Breast epithelium (tissue), 3 donors: ENCODE measurements around the gene SKOR1.

ENCODE experiments used
- POLR2A ChIP-seq: fragments of 450-650 bp; IDR thresholded peaks from one replicate; pipeline ENCODE4 v1.6.1; 2016; ENCODE audit warnings: antibody characterized with exemption, mild to moderate bottlenecking, moderate library complexity
- POLR2AphosphoS5 ChIP-seq, 3 donors: sonication (generic); formaldehyde crosslinking; IDR thresholded peaks; one replicate each; pipeline ENCODE4 v1.6.1; 2017; ENCODE audit warnings: antibody characterized with exemption in 3 of 3
- TF ChIP-seq, protein P1 (sequence below), 3 donors: fragments of 450-650 bp; IDR thresholded peaks; one replicate each; pipeline ENCODE4 v1.5.1; 2016 to 2017; ENCODE audit warnings: antibody characterized with exemption in 3 of 3, mild to moderate bottlenecking in 3 of 3, moderate library complexity in 3 of 3

DNA sequence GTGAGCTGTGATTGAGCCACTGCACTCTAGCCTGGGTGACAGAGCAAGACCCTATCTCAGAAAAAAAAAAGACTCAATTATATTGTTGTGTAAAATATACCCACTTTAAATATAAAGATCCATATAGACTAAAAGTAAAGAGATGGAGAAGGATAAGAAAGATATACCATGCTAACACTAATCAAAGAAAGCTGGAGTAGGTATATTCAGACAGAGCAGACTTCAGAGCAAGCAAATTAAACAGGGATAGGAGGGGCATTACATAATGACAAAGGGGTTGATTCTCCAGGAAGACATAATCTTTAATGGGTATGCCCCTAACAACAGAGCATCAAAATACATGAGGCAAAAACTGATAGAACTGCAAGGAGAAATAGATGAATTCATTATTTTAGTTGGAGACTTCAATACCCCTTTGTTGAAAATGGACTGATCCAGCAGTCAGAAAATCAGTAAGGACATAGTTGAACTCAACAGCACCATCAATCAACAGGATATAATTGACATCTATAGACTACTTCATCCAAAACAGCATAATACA is 45.6 kb downstream of the SKOR1 start:
- TF ChIP-seq, protein P1, sequence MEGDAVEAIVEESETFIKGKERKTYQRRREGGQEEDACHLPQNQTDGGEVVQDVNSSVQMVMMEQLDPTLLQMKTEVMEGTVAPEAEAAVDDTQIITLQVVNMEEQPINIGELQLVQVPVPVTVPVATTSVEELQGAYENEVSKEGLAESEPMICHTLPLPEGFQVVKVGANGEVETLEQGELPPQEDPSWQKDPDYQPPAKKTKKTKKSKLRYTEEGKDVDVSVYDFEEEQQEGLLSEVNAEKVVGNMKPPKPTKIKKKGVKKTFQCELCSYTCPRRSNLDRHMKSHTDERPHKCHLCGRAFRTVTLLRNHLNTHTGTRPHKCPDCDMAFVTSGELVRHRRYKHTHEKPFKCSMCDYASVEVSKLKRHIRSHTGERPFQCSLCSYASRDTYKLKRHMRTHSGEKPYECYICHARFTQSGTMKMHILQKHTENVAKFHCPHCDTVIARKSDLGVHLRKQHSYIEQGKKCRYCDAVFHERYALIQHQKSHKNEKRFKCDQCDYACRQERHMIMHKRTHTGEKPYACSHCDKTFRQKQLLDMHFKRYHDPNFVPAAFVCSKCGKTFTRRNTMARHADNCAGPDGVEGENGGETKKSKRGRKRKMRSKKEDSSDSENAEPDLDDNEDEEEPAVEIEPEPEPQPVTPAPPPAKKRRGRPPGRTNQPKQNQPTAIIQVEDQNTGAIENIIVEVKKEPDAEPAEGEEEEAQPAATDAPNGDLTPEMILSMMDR (IDR thresholded peaks at IDR 0.05), result no peak
- TF ChIP-seq POLR2A (no peak), POLR2AphosphoS5 (IDR thresholded peaks at IDR 0.05) (no peak)
